ENCODE data around the gene ZNF662. TPM values are rescaled to one million over a fixed set of nuclear protein-coding genes. Genes with fewer than 3 reads are reported as not detected.

The ZNF662 gene
- total and polyA plus RNA-seq, 5 experiments from 2014 or later = 0.22 to 19.5 (median 1.1) TPM

GRCh38 chr3:42894698-42895579, 11.0 kb upstream of the ZNF662 start:
- Mint-ChIP-seq H3K27me3 (peaks cover 0 to 4% (median 0%) of the 10 kb centered on the region in 5 donors), H3K4me3 (no peak overlapping the region), H3K4me1 (peaks cover 0 to 2% (median 0%) of the 10 kb centered on the region in 4 donors), H3K27ac (no peak overlapping the region), H3K9me3 (peaks cover 0 to 2% (median 0%) of the 10 kb centered on the region in 9 donors), H3K36me3 (no peaks in the 10 kb centered on the region)
- POLR2A ChIA-PET = no interaction called here
- ATAC-seq = no peak
- no peak for DNase-seq

- Mint-ChIP-seq H3K9me3 (peaks cover 0 to 2% (median 0%) of the 10 kb centered on the region in 9 donors), H3K27me3 (peaks cover 0 to 2% (median 0%) of the 10 kb centered on the region in 5 donors), H3K36me3 (no peaks in the 10 kb centered on the region), H3K27ac (no peak overlapping the region), H3K4me3 (no peak overlapping the region), H3K4me1 (peaks cover 0 to 2% (median 0%) of the 10 kb centered on the region in 4 donors)
- POLR2A ChIA-PET = no interaction called here
- ATAC-seq (no peak), DNase-seq (no peak)
Observed at GRCh38 chr3:42895580-42895868, 10.4 kb upstream of the ZNF662 start.

GRCh38 chr3:42898896-42899675, 6.9 kb upstream of the ZNF662 start:
- POLR2A ChIA-PET = no interaction called here
- Mint-ChIP-seq H3K27ac (peak overlapping the region in 1 of 10 donors; percentile 43), H3K9me3 (peaks cover 0 to 11% (median 5%) of the 10 kb centered on the region in 9 donors), H3K27me3 (peaks cover 0 to 7% (median 5%) of the 10 kb centered on the region in 5 donors), H3K36me3 (peaks cover 0 to 6% (median 5%) of the 10 kb centered on the region in 3 donors), H3K4me3 (no peak overlapping the region), H3K4me1 (peaks cover 0 to 2% (median 0%) of the 10 kb centered on the region in 4 donors)
- ATAC-seq (no peak), DNase-seq (no peak)

- Mint-ChIP-seq H3K27ac (no peak overlapping the region), H3K27me3 (peaks cover 0 to 16% (median 5%) of the 10 kb centered on the region in 5 donors), H3K4me1 (peaks cover 0 to 7% (median 4%) of the 10 kb centered on the region in 4 donors), H3K9me3 (peaks cover 0 to 19% (median 13%) of the 10 kb centered on the region in 9 donors), H3K36me3 (peaks cover 0 to 6% (median 5%) of the 10 kb centered on the region in 3 donors), H3K4me3 (no peak overlapping the region)
- no peak for ATAC-seq
- POLR2A ChIA-PET = no interaction called here
- DNase-seq = no peak
Observed at GRCh38 chr3:42900226-42901072, 5.5 kb upstream of the ZNF662 start.

DNA sequence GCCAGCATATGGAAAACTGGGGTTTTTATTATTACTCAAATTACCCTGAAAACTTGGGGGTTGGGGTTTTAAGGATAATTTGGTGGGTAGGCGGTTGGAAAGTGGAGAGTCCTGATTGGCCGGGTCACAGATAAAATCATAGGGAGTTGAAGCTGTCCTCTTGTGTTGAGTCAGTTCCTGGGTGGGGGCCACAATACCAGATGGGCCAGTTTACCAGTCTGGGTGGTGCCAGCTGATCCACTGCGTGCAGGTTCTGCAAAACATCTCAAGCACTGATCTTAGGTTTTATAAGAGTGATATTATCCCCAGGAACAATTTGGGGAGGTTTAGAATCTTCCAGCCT, 4.9 kb upstream of the ZNF662 start:
- no peak overlapping the region for H3K4me3 Mint-ChIP-seq
- H3K27ac Mint-ChIP-seq = no peak overlapping the region
- ATAC-seq = no peak
- peaks cover 0 to 6% (median 5%) of the 10 kb centered on the region in 3 donors for H3K36me3 Mint-ChIP-seq
- peaks cover 0 to 20% (median 5%) of the 10 kb centered on the region in 5 donors for H3K27me3 Mint-ChIP-seq
- POLR2A ChIA-PET = no interaction called here
- DNase-seq = no peak
- peaks cover 4 to 10% (median 8%) of the 10 kb centered on the region in 4 donors for H3K4me1 Mint-ChIP-seq
- H3K9me3 Mint-ChIP-seq = peaks cover 0 to 19% (median 13%) of the 10 kb centered on the region in 9 donors

DNA sequence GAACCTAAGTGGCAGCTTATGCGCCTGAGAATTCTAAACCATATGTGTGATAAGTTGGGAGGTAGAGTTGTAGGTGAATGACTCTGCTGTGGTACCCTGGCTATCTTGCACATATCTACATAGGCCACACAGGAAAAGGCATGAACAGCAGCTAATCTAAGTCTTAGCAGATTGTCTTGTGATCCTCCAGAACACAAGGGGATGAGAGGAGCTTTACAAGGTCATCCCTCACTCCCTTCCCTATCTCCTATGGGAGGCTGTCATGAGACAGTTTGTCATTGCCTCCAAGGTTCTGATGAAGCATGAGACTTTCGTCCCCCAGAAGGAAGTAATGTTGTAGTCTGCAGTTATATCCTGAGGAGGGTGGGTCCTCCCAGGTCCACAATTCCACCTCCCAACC, 3.7 kb upstream of the ZNF662 start:
- ATAC-seq = no peak
- POLR2A ChIA-PET = interaction anchor here (0.7 kb wide), 1 partner anchor 101 kb away, joined by 6 read pairs; no protein-coding TSS in a partner anchor
- Mint-ChIP-seq H3K27ac (no peak overlapping the region), H3K4me1 (peaks cover 13 to 19% (median 18%) of the 10 kb centered on the region in 4 donors), H3K4me3 (no peak overlapping the region), H3K9me3 (peaks cover 0 to 19% (median 13%) of the 10 kb centered on the region in 9 donors), H3K36me3 (peaks cover 0 to 6% (median 5%) of the 10 kb centered on the region in 3 donors), H3K27me3 (peaks cover 0 to 29% (median 3%) of the 10 kb centered on the region in 5 donors)
- no peak for DNase-seq

DNA sequence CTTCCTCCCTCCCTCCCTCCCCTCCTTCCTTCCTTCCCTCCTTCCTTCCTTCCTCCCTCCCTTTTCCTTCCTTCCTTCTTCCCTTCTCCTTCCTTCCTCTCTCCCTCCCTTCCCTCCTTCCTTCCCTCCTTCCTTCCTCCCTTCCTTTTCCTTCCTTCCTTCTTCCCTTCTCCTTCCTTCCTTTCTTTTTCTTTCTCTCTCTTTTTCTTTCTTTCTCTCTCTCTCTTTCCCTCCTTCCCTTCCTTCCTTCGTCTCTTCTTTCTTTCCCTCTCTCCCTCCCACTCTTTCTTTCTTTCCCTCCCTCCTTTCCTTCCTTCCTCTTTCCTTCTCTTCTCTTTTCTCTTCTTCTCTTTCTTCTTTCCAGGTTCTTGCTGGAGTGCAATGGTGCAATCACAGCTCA, 1.9 kb upstream of the ZNF662 start:
- H3K27ac Mint-ChIP-seq = peak overlapping the region in 2 of 10 donors; percentile 53 to 81
- no peak for DNase-seq
- peaks cover 14 to 25% (median 20%) of the 10 kb centered on the region in 4 donors for H3K4me1 Mint-ChIP-seq
- ATAC-seq = no peak
- POLR2A ChIA-PET = interaction anchor here (0.6 kb wide), 1 partner anchor 57 kb away, joined by 3 read pairs; no protein-coding TSS in a partner anchor
- peaks cover 0 to 19% (median 13%) of the 10 kb centered on the region in 9 donors for H3K9me3 Mint-ChIP-seq
- peaks cover 5 to 10% (median 5%) of the 10 kb centered on the region in 3 donors for H3K36me3 Mint-ChIP-seq
- H3K27me3 Mint-ChIP-seq = peaks cover 0 to 32% (median 3%) of the 10 kb centered on the region in 5 donors
- no peak overlapping the region for H3K4me3 Mint-ChIP-seq

- ATAC-seq (peak; percentile 62 to 65), DNase-seq (no peak)
- H3K4me1 Mint-ChIP-seq = peaks cover 14 to 25% (median 20%) of the 10 kb centered on the region in 4 donors
- H3K4me3 Mint-ChIP-seq = peak overlapping the region; percentile 67 to 96 (median 86)
- H3K9me3 Mint-ChIP-seq = peaks cover 0 to 28% (median 16%) of the 10 kb centered on the region in 9 donors
- peaks cover 11 to 22% (median 16%) of the 10 kb centered on the region in 3 donors for H3K36me3 Mint-ChIP-seq
- H3K27me3 Mint-ChIP-seq = peaks cover 0 to 32% (median 3%) of the 10 kb centered on the region in 5 donors
- POLR2A ChIA-PET = no interaction called here
- H3K27ac Mint-ChIP-seq = peak overlapping the region in 9 of 10 donors; percentile 16 to 93 (median 77)
Observed at GRCh38 chr3:42905740-42906069, 237 bp upstream of the ZNF662 start.

DNA sequence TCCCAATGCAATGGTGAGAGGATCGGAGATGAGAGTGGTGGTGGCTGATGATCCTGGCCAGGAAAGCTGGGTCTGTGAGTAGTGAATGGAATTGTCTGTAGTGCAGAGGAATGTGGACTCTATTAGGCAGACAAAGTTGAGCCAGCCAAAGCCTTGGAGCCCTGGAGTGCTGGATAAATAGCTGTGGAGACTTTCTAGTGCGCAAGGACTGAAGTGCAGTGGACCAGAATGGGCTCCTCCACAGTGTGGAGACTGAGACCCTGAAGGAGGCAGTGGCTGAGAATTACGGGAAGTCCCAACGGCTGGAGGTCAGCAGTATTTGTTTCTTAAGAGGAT, 874 bp downstream of the ZNF662 start:
- peak overlapping the region; percentile 1 to 93 (median 66) for H3K27ac Mint-ChIP-seq

DNA sequence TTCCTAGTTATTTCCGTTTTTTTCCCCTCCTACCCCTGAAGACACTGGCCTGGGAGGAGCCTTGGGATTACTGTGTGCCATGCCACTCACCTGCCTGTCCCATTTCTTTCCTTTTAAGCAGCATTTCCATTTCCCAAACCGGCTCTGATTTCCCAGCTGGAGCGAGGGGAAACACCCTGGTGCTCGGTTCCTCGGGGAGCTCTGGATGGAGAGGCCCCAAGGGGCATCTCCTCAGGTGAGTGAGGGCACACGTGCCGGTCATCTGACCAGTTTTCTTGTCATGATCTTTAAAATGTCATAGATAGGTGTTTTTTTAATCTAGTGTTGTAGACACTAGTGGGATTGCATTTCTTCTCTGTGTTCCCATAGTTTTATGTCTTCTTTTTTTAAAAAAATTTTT, 2.7 kb downstream of the ZNF662 start:
- ATAC-seq (no peak), DNase-seq (no peak)
- POLR2A ChIA-PET = no interaction called here
- Mint-ChIP-seq H3K4me3 (peak overlapping the region in 1 of 10 donors; percentile 12), H3K9me3 (peaks cover under 1 to 40% (median 22%) of the 10 kb centered on the region in 9 donors), H3K36me3 (peaks cover 25 to 37% (median 37%) of the 10 kb centered on the region in 3 donors), H3K27me3 (peaks cover 0 to 28% (median 3%) of the 10 kb centered on the region in 5 donors), H3K4me1 (peaks cover 14 to 25% (median 20%) of the 10 kb centered on the region in 4 donors), H3K27ac (peak overlapping the region in 1 of 10 donors; percentile 69)

More for the DNA sequence above, 874 bp downstream of the ZNF662 start:
- Mint-ChIP-seq H3K27me3 (peaks cover 0 to 32% (median 3%) of the 10 kb centered on the region in 5 donors), H3K36me3 (peaks cover 20 to 33% (median 27%) of the 10 kb centered on the region in 3 donors), H3K4me1 (peaks cover 14 to 25% (median 20%) of the 10 kb centered on the region in 4 donors), H3K4me3 (peak overlapping the region; percentile 61 to 96 (median 82)), H3K9me3 (peaks cover 0 to 38% (median 16%) of the 10 kb centered on the region in 9 donors)
- DNase-seq (no peak), ATAC-seq (no peak)
- POLR2A ChIA-PET = no interaction called here

DNA sequence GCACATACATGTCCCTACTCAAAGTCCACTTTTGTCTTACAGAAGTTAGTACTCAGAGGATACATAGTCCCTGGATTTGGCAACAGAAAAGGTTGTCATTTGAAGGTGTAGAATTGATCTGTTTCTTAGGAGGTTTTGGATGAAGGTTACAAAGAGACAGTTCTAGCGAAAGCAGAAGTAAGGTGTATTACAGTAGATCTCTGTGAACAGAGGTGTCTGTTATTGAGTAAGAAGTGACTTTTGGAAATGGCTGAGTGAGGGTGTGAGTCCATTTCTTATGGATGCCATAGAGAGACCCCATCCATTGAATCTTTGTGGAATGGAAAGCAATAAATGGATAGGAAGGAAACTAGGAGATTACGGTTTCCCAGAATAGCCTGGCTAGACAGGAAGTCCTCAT, 5.6 kb downstream of the ZNF662 start:
- H3K27me3 Mint-ChIP-seq = peaks cover 0 to 11% (median 0%) of the 10 kb centered on the region in 5 donors
- H3K36me3 Mint-ChIP-seq = peaks cover 47 to 62% (median 53%) of the 10 kb centered on the region in 3 donors
- H3K27ac Mint-ChIP-seq = no peak overlapping the region
- H3K4me3 Mint-ChIP-seq = no peak overlapping the region
- no peak for DNase-seq
- POLR2A ChIA-PET = no interaction called here
- peaks cover 7 to 58% (median 41%) of the 10 kb centered on the region in 9 donors for H3K9me3 Mint-ChIP-seq
- H3K4me1 Mint-ChIP-seq = peaks cover 8 to 13% (median 10%) of the 10 kb centered on the region in 4 donors
- ATAC-seq = no peak
